Vagina (tissue), 2 donors: ENCODE results near the gene CPN2. TPM values are rescaled to one million over a fixed set of nuclear protein-coding genes. Genes with fewer than 3 reads are reported as not detected.
A peak's percentile ranks its signal among the peaks of the same experiment; 100 is the strongest.

Source experiments
- DNase-seq, 2 donors: peaks; one replicate each; pipeline ENCODE4 v3.0.0-alpha.2; 2017; ENCODE audit errors: extremely low spot score in 2 of 2
- H3K27ac ChIP-seq: fragments of 200-600 bp; sonication (generic); one replicate; pipeline ENCODE4 v1.5.1; 2019
- H3K27me3 ChIP-seq: fragments of 200-600 bp; sonication (generic); one replicate; pipeline ENCODE4 v1.5.1; 2019
- H3K36me3 ChIP-seq, 2 donors: fragments of 200-600 bp; sonication (generic); one replicate each; pipeline ENCODE4 v1.5.1; 2017 to 2019
- H3K4me1 ChIP-seq: fragments of 200-600 bp; sonication (generic); one replicate; pipeline ENCODE4 v1.5.1; 2019
- H3K4me3 ChIP-seq, 2 donors: fragments of 200-600 bp; sonication (generic); 1 replicate in 1 of 2; 2 replicates in 1 of 2; pipeline ENCODE4 v1.5.1; 2016 to 2019
- H3K9me3 ChIP-seq: fragments of 200-600 bp; sonication (generic); one replicate; pipeline ENCODE4 v1.5.1; 2019
- POLR2A ChIP-seq, 2 donors: fragments of 450-650 bp; IDR thresholded peaks; one replicate each; pipeline ENCODE4 v1.6.1; 2017; ENCODE audit warnings: antibody characterized with exemption in 2 of 2, mild to moderate bottlenecking in 2 of 2, moderate library complexity in 2 of 2
- POLR2AphosphoS5 ChIP-seq, 2 donors: sonication (generic); formaldehyde crosslinking; IDR thresholded peaks; one replicate each; pipeline ENCODE4 v1.9.0; 2017; ENCODE audit warnings: antibody characterized with exemption in 2 of 2, mild to moderate bottlenecking in 2 of 2, low read depth in 1 of 2; ENCODE audit not compliant: insufficient read depth in 1 of 2
- intact Hi-C: fragments of 100-400 bp; cut with DNase I; formaldehyde crosslinking; loops from one replicate; pipeline ENCODE4 v1.15.1; 2023
- total RNA-seq: library from RNA; depleted of rRNA; stranded (reverse); fragments of >200 nt; gene quantifications from one replicate; pipeline ENCODE4 v1.2.3, GENCODE V29; 2016
- TF ChIP-seq, protein P1 (sequence below), 3 experiments: fragments of 450-650 bp in 2 of 3; fragments of 200-600 bp in 1 of 3; sonication (generic) in 1 of 3; IDR thresholded peaks; one replicate each; pipeline ENCODE4 v1.5.1; 2017 to 2019; ENCODE audit warnings: antibody characterized with exemption in 3 of 3, mild to moderate bottlenecking in 2 of 3, moderate library complexity in 2 of 3

The CPN2 gene
- total RNA-seq, 1 donor from 2014 or later = not detected

DNA sequence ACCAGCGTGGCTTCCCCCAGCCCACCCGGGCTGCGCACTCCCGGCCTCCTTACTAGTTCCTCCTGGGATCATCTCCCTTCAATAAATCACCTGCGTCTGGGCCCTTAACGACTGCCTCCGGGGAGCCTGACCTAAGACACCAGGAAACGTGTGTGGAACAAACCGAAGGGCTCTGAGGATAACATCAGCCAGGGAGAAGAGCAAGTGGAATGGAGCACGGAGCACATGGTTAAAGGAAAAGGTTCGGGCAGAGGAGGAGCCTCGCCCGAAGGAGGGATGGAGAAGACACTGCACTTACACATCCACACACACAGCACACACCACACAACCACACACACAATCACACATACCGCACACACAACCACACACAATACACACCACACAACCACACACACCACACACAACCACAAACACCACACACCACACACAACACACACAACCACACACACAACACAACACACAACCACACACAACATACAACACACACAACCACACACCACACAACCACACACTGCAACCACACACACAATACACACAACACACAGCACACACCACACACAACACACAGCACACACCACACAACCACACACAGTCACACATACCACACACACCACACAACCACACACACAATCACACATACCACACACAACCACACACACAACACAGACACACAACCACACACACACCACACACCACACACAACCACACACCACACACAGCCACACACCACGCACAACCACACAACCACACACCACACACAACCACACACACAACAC is 24.7 kb downstream of the CPN2 start:
- intact Hi-C loops = no loop called here
- no peaks in the 10 kb centered on the region for H3K36me3 ChIP-seq
- no peak overlapping the region for H3K27ac ChIP-seq
- no peaks in the 10 kb centered on the region for H3K27me3 ChIP-seq
- no peak overlapping the region for H3K4me3 ChIP-seq
- DNase-seq = no peak
- H3K9me3 ChIP-seq = no peaks in the 10 kb centered on the region
- TF ChIP-seq POLR2A (IDR thresholded peaks at IDR 0.05) = no peak
- TF ChIP-seq POLR2AphosphoS5 (IDR thresholded peaks at IDR 0.05; ENCODE audit: insufficient read depth in 1 of 2, low read depth in 1 of 2) = no peak
- TF ChIP-seq, protein P1, sequence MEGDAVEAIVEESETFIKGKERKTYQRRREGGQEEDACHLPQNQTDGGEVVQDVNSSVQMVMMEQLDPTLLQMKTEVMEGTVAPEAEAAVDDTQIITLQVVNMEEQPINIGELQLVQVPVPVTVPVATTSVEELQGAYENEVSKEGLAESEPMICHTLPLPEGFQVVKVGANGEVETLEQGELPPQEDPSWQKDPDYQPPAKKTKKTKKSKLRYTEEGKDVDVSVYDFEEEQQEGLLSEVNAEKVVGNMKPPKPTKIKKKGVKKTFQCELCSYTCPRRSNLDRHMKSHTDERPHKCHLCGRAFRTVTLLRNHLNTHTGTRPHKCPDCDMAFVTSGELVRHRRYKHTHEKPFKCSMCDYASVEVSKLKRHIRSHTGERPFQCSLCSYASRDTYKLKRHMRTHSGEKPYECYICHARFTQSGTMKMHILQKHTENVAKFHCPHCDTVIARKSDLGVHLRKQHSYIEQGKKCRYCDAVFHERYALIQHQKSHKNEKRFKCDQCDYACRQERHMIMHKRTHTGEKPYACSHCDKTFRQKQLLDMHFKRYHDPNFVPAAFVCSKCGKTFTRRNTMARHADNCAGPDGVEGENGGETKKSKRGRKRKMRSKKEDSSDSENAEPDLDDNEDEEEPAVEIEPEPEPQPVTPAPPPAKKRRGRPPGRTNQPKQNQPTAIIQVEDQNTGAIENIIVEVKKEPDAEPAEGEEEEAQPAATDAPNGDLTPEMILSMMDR (IDR thresholded peaks at IDR 0.05) = no peak
- H3K4me1 ChIP-seq = peaks cover 31% of the 10 kb centered on the region

DNA sequence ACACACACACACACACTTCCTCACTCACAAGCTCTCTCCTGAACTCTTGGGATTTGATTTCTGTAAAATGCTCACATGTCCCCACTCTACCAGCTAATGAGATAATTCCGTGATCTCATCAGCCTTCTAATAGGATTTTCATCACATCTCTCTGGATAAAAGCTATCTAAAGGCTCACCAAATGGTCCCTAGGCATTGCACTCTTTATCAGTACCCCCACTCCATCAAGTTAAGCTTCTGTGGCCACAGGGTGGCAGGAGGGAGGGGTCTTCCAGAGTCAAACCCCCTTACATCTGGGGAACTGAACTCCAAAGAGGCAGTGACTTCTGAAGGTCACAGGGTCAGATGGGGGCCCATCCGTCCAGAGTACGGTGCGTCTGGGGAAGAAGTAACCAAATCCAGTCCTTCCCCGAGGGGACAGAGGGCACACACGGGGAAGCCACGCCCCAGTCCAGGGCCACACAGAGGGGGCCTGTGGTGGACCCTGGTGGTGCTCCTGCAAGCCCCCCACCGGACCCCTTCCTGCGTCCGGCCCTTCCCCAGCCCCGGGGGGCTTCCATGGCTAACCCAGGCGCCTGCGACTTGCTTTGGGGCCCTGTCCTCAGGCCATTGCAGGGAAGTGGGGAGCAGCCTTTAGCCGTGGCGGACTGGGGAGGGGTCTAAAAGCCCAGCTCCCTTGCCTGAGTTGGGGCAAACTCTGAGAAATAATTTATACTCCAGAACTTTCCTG is 25.5 kb downstream of the CPN2 start:
- Histone ChIP-seq H3K36me3 (no peaks in the 10 kb centered on the region), H3K4me1 (peaks cover 31% of the 10 kb centered on the region), H3K27me3 (no peaks in the 10 kb centered on the region), H3K4me3 (no peak overlapping the region), H3K27ac (no peak overlapping the region), H3K9me3 (no peaks in the 10 kb centered on the region)
- DNase-seq = no peak
- intact Hi-C loops = no loop called here
- TF ChIP-seq, protein P1 (IDR thresholded peaks at IDR 0.05) = no peak
- no peak for TF ChIP-seq POLR2AphosphoS5 (IDR thresholded peaks at IDR 0.05; ENCODE audit: insufficient read depth in 1 of 2, low read depth in 1 of 2)
- TF ChIP-seq POLR2A (IDR thresholded peaks at IDR 0.05) = no peak

DNA sequence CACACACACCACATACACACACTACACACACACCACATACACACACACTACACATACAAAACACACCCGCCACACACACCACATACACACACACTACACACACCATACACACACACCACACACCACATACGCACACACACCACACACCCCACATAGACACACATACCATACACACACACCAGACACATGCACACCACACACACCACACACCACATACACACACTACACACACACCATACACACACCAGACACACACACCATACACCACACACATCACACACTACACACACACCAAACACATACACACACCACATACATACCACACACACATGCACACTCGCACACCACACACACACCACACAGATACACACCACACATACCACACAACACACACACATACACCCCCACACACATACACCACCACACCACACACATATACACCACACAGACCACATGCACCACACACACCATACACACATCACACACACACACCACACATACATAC is 26.3 kb downstream of the CPN2 start:
- Histone ChIP-seq H3K36me3 (no peaks in the 10 kb centered on the region), H3K4me1 (peaks cover 31% of the 10 kb centered on the region), H3K4me3 (no peak overlapping the region), H3K27ac (peak overlapping the region; percentile 54), H3K9me3 (no peaks in the 10 kb centered on the region), H3K27me3 (no peaks in the 10 kb centered on the region)
- no peak for DNase-seq
- TF ChIP-seq POLR2AphosphoS5 (IDR thresholded peaks at IDR 0.05; ENCODE audit: insufficient read depth in 1 of 2, low read depth in 1 of 2) (no peak), POLR2A (IDR thresholded peaks at IDR 0.05) (no peak)
- TF ChIP-seq, protein P1 (IDR thresholded peaks at IDR 0.05) = no peak
- intact Hi-C loops = no loop called here

DNA sequence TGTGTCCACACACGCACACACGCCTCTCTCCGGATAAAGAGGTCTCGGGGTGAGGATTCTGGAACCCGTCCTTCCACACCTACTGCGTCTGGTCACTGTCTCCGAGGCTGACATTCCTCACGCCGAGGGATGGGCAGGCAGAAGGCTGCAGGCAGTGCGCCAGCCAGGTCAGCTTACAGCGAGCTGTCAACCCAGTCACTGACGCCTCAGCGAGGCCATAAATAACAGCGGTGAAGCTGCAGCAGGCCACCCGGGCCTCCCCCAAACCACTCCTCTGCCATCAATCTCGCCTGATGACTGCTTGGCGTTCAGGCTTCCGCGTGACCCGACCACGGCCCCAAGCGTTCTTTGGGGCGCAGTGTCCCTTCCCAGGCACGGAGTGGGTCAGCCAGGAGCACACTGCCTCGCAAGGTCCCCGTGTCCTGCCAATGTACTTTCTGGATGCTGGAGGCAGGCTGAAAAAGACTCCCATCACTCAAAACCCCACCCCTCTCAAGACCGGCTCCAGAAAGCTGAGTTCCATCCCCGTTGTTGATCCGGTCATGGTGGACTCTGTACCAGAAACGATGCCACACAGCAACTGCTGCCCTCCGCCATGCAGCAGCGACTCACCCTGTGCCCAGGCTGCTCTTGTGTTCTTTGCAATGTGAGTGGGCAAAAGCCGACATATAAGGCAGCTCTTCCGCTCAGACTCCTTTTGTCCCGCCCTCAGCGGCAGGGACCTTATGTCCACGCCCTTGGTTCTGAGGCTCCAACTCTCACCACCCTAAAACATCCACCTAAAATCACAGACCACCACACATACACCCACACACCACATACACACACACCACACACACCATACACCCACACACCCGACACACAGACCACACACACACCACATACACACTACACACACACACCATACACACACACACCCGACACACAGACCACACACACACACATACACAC is 27.1 kb downstream of the CPN2 start:
- no peaks in the 10 kb centered on the region for H3K27me3 ChIP-seq
- H3K36me3 ChIP-seq = no peaks in the 10 kb centered on the region
- intact Hi-C loops = no loop called here
- no peaks in the 10 kb centered on the region for H3K9me3 ChIP-seq
- H3K27ac ChIP-seq = peak overlapping the region; percentile 54
- no peak for TF ChIP-seq POLR2A (IDR thresholded peaks at IDR 0.05)
- TF ChIP-seq POLR2AphosphoS5 (IDR thresholded peaks at IDR 0.05; ENCODE audit: insufficient read depth in 1 of 2, low read depth in 1 of 2) = peak in 1 of 2 donors; percentile 69
- TF ChIP-seq, protein P1 (IDR thresholded peaks at IDR 0.05) = no peak
- no peak for DNase-seq
- H3K4me1 ChIP-seq = peaks cover 31% of the 10 kb centered on the region
- peak overlapping the region; percentile 21 to 25 for H3K4me3 ChIP-seq
